ENCODE results near the gene FAM117B.
"Not testable (repeated sequence)": the region's sequence is repeated elsewhere in the genome, so short reads cannot be mapped to it uniquely, and the experiment has no call there.

The FAM117B gene

DNA sequence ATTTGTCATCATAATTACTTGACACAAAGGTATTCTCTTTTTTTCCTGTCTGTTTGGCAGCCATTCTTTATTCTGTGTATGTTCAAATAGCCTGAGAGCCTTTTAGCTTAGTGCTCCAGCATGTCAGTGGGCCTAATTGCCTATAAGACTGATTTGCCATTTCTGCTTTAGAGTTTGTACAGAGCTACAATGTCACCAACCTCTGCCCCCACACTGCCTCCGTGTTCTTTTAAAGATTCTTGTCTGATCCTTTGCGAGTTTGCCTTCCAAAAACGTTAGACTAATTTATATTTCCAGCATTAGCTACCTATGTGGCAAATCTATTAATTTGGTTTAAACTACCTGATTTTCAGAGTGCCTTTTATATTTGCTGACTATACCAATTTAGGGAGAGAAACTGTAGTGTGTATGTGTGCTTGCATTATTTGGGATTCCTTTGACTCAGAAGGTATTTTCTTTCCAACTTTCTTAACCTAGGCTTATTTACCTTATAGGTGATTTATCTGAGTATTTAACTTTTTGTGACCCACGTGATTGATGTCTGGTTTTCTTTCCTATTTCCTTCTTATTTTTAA is 70.8 kb downstream of the FAM117B start:
- DNase-seq = no peak

DNA sequence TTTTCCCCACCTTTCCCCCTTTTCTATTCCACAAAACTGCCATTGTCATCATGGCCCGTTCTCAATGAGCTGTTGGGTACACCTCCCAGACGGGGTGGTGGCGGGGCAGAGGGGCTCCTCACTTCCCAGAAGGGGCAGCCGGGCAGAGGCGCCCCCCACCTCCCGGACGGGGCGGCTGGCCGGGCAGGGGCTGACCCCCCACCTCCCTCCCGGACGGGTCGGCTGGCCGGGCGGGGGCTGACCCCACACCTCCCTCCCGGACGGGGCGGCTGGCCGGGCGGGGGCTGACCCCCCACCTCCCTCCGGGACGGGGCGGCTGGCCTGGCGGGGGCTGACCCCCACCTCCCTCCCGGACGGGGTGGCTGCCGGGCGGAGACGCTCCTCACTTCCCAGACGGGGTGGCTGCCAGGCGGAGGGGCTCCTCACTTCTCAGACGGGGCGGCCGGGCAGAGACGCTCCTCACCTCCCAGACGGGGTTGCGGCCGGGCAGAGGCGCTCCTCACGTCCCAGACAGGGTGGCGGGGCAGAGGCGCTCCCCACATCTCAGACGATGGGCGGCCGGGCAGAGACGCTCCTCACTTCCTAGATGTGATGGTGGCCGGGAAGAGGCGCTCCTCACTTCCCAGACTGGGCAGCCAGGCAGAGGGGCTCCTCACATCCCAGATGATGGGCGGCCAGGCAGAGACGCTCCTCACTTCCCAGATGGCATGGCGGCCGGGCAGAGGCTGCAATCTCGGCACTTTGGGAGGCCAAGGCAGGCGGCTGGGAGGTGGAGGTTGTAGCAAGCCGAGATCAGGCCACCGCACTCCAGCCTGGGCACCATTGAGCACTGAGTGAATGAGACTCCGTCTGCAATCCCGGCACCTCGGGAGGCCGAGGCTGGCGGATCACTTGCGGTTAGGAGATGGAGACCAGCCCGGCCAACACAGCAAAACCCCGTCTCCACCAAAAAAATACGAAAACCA is 80.5 kb downstream of the FAM117B start:
- DNase-seq = not testable (repeated sequence)

DNA sequence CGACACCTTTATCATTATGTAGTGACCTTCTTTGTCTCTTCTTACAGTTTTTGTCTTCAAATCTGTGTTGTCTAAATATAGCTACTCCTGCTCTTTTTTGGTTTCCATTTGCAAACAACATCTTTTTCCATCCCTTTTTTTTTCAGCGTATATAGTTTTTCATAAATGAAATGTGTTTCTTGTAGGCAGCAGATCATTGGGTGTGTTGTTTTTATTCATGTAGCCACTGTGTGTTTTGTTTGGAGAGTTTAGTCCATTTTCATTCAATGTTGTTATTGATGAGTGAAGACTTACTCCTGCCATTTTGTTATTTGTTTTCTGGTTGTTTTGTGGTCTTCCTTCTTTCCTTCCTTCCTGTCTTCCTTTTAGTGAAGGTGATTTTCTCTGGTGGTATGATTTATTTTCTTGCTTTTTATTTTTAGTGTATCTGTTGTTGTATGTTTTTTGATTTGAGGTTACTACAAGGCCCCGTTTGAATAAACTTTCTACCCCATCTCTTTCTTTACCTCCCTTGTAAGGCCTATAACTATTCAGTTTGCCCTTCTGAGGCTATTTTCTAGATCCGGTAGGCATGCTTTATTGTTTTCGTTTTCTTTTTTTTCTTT is 81.4 kb downstream of the FAM117B start:
- no peak for DNase-seq

GRCh38 chr2:202716953-202717597 is 82.3 kb downstream of the FAM117B start:
- no peak for DNase-seq

DNA sequence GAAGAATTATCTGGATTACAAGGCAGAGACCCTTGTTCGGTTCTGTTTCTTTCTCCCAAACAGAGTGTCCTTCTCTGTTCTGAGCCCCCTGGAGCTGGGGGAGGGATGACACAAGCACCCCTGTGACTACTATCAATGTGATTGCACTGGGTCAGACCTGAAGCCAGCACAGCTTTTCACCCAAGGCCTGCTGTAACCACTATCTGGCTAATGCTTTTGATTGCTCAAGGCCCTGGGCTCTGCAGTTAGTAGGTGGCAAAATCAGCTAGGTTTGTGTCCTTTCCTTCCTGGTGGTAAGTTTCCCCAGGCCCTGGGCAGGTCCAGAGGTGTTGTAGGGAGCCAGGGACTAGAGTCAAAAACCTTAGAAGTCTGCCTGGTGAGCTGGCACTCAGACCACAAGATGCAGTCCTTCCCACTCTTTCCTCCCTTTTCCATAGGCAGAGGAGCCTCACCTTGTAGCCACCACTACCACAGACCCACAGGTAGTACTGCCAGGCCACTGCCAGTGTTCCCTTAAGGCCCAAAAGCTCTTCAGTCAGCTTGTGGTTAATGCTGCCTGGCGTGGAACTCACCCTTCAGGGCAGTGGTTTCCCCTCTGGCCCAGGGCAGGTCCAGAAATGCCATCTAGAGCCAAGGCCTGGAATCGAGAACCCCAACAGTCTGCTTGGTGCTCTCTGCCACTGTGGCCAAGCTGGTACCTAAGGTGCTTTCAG is 83.0 kb downstream of the FAM117B start:
- no peak for DNase-seq

DNA sequence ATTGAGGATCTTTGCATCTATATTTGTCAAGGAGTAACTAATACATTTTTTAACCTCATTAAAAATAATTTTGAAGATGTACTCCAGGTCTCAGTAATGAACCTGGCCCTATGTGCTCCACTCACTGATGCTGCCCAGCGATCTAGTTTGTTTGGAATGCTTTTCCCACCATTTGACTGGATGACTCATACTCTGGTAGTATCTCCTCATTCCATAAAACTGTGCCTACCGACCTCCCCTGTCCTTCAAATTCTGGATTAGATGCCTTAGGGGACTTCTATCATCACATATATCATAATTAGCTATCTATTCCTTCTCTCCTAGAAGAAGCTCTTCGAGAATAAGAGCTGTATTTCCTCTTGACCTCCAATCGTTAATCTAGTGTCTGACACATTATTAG is 83.8 kb downstream of the FAM117B start:
- no peak for DNase-seq

DNA sequence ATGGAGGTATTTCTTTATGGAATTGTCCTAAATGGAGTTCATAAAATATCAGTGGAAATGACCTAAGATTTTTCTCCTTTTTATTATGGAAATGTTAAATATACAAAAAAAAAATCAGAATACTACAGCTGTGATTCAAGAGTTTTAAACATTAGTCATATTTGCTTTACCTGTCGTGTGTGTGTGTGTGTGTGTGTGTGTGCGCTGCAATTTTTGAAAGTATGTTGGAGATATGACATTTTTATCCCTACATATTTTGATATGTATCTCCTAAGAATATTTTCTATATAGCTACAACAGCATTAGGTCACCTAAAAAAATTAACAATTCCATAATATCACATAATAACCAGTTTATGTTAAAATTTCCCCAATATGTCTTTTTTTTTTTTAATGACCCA is 85.5 kb downstream of the FAM117B start:
- no peak for DNase-seq

- DNase-seq = no peak
These were observed 86.9 kb downstream of the FAM117B start for GRCh38 chr2:202721621-202722020.

GRCh38 chr2:202723746-202724145 is 89.0 kb downstream of the FAM117B start:
- DNase-seq = no peak

DNA sequence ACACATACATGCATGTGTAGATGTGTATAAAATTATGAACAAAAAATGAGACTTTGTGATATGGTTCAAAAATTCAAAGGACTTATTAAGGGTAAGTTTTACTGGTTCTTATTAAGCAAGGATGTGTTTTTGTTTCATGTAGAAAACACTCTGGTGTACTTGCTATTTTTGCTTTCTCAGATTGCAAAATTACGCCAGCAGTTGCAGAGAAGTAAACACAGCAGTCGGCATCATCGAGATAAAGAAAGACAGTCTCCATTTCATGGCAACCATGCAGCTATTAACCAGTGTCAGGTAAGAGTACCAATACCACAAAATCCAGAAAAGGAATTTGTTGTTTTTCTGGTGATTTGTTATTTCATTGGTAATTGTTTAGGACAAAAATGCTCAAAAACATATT is 91.3 kb downstream of the FAM117B start:
- DNase-seq = no peak

- no peak for DNase-seq
These were observed 102.1 kb downstream of the FAM117B start for GRCh38 chr2:202736826-202737225.

- no peak for DNase-seq
These were observed 108.8 kb downstream of the FAM117B start for GRCh38 chr2:202743613-202744012.

DNA sequence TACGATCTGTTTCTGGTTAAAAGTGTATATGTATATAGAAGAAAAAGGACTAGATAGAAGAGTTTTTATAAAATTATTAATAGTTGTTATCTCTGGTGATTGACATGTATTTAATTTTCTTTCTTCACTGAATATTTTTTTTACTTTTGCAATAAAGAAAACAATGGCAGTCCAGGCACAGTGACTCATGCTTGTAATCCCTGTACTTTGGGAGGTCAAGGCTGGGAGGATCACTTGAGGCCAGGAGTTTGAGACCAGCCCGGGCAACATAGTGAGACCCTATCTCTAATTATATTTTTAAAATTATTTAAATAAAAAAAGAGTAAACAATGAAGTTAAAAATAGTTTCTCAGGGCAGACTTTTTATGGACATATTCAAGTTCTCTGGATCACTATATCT is 114.7 kb downstream of the FAM117B start:
- no peak for DNase-seq

- no peak for DNase-seq
These were observed 116.1 kb downstream of the FAM117B start for GRCh38 chr2:202750763-202751427.

DNA sequence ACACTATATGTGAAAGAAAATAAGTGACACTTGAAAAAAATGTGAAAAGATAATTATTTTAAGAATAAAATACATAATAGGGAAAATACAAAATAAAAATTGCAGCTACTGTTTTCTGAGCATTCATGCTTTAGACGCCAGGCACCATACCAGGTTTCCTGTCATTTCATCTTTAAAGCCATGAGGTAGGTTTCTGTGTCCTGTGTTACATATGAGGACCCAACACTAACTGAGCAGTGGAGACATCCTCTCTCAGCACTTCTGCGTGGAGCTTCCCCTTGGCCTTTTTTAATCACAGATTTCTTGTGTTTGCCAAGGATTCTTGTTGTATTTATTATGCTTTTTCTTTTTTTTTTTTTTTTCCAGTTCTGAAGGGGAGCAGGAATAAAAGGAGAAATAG is 117.3 kb downstream of the FAM117B start:
- no peak for DNase-seq

- DNase-seq = no peak
These were observed 120.2 kb downstream of the FAM117B start for GRCh38 chr2:202754936-202755335.

GRCh38 chr2:202756598-202756997 is 121.8 kb downstream of the FAM117B start:
- DNase-seq = no peak

GRCh38 chr2:202757339-202757738 is 122.6 kb downstream of the FAM117B start:
- DNase-seq = no peak

DNA sequence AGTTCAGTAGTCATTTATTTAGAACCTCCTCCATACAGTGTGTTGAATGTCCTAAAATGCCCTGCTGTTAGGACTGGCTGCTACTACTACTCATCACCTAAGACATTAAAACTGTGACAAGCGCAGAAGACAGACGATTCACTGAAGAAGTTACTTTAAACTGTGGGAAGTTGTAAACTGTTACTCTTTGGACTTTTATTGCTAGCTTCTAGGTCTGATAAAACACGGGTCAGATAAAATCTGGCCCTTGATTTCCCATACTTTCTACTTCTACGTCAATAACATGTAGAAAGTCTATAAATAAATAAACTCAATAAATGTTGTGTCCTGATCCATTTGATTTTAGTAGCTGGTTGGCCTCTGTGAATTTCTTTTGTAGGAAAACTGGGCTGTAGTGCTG is 123.4 kb downstream of the FAM117B start:
- no peak for DNase-seq

GRCh38 chr2:202758604-202759003 is 123.8 kb downstream of the FAM117B start:
- DNase-seq = no peak

DNA sequence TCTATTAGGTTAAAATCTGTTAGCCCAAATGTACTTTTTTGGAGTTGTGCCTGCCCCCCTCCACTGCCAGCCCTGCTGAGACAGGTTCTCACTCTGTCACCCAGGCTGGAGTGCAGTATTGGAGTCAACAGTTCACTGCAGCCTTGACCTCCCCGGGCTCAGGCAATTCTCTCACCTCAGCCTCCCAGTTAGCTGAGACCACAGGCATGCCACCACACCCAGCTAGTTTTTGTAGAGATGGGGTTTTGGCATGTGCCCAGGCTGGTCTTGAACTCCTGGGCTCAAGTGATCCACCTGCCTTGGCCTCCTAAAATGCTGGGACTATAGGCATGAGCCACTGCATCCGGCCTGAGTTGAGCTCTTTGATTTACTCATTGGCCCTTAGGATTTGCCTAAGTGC is 126.1 kb downstream of the FAM117B start:
- DNase-seq = no peak

DNA sequence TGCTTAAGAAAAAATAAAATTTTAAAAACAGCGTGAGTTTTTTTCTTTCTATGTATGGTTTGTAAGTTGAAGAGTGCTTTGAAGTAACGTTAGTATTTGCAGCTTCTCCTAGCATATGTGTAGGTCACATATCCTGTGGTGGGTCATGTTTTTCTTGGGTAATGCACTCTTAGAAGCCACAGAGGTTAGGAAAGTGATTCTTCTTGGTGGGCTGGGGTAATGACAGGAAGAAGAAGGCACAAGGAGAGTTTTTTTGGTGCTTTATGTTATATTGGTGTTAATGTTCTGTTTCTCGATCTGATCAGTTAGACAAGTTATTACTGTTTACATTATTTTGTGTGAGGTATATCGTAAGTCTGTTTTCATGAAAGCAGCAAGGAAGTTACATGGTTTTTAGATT is 127.8 kb downstream of the FAM117B start:
- no peak for DNase-seq

All from activated CD4-positive, alpha-beta T cell treated with anti-CD3 and anti-CD28 coated beads, Interleukin-2, amount 50 U/mL, for 1 hour (primary cell).